ENCODE data around the gene IL4R. TPM values are rescaled to one million over a fixed set of nuclear protein-coding genes. Genes with fewer than 3 reads are reported as not detected.
"Not testable (repeated sequence)": the region's sequence is repeated elsewhere in the genome, so short reads cannot be mapped to it uniquely, and the experiment has no call there.

The IL4R gene
- total RNA-seq, 1 donor from 2014 or later = 7.8 TPM

- H3K36me3 ChIP-seq (ENCODE audit: control insufficient read depth in 3 of 3, insufficient read depth in 3 of 3, low read length in 3 of 3) = no peaks in the 10 kb centered on the region
- no peak overlapping the region for H3K4me3 ChIP-seq (ENCODE audit: low read length in 3 of 3)
- peak overlapping the region; percentile 85 for H3K27ac ChIP-seq (ENCODE audit: low read depth, low read length)
- peak overlapping the region in 2 of 3 donors; percentile 5 to 57 for H3K9ac ChIP-seq (ENCODE audit: low read depth in 1 of 3, low read length in 3 of 3)
- H3K9me3 ChIP-seq (ENCODE audit: control insufficient read depth in 3 of 3, low read length in 3 of 3) = no peaks in the 10 kb centered on the region
- no peaks in the 10 kb centered on the region for H3K27me3 ChIP-seq (ENCODE audit: control insufficient read depth in 3 of 3, insufficient read depth in 3 of 3, low read length in 3 of 3)
- H3K4me1 ChIP-seq (ENCODE audit: control insufficient read depth in 3 of 3, insufficient read depth in 3 of 3, low read length in 3 of 3) = peaks cover 11 to 28% (median 26%) of the 10 kb centered on the region in 3 donors
Observed at GRCh38 chr16:27326738-27327585, 13.2 kb downstream of the IL4R start.

DNA sequence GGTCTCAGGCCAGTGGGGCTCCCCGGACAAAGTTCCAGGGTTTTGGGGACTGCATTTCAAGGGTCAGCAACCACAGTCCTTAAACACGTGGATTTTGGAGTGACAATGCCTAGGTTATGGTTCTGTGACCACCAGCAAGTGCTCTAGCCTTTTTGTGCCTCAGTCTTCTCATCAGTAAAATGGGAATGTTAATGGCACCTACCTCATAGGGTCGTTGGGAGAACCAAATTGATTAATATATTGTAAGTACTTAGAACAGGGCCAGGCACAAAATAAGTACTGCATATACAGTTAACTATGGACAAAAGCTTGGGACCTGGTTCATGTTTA is 13.8 kb downstream of the IL4R start:
- H3K9ac ChIP-seq (ENCODE audit: low read depth in 1 of 3, low read length in 3 of 3) = peak overlapping the region in 2 of 3 donors; percentile 5 to 57
- H3K27ac ChIP-seq (ENCODE audit: low read depth, low read length) = peak overlapping the region; percentile 85
- H3K27me3 ChIP-seq (ENCODE audit: control insufficient read depth in 3 of 3, insufficient read depth in 3 of 3, low read length in 3 of 3) = no peaks in the 10 kb centered on the region
- H3K36me3 ChIP-seq (ENCODE audit: control insufficient read depth in 3 of 3, insufficient read depth in 3 of 3, low read length in 3 of 3) = no peaks in the 10 kb centered on the region
- no peaks in the 10 kb centered on the region for H3K9me3 ChIP-seq (ENCODE audit: control insufficient read depth in 3 of 3, low read length in 3 of 3)
- peaks cover 11 to 28% (median 26%) of the 10 kb centered on the region in 3 donors for H3K4me1 ChIP-seq (ENCODE audit: control insufficient read depth in 3 of 3, insufficient read depth in 3 of 3, low read length in 3 of 3)
- H3K4me3 ChIP-seq (ENCODE audit: low read length in 3 of 3) = no peak overlapping the region

GRCh38 chr16:27328937-27329336 is 15.2 kb downstream of the IL4R start:
- H3K4me1 ChIP-seq (ENCODE audit: control insufficient read depth in 3 of 3, insufficient read depth in 3 of 3, low read length in 3 of 3) = peaks cover 11 to 26% (median 24%) of the 10 kb centered on the region in 3 donors

DNA sequence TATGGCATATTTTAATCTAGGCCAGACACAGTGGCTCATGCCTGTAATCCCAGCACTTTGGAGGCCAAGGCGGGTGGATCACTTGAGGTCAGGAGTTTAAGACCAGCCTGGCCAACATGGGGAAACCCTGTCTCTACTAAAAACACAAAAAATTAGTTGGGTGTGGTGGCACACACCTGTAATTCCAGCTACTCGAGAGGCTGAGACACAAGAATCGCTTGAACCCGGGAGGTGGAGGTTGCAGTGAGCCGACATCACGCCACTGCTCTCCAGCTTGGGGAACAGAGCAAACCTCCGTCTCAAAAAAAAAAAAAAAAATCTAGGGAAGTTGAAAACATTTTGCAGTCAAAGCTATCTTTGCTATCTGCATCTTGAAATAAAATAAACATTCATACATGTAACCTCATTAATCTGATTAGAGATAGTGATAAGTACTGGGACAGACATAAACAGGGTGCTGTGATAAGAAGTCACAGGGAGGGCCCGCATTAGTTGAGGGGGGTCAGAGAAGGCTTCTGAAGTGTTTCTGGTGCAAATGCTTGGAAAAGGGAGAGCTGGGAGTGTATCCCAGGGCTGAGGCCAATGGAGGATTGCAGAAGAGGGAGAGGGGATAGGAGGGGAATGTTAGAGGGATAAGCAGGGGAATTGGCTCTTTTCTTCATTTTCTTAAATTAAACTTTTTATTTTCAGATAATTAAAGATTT is 15.8 kb downstream of the IL4R start:
- H3K9ac ChIP-seq (ENCODE audit: low read depth in 1 of 3, low read length in 3 of 3); H3K4me3 ChIP-seq (ENCODE audit: low read length in 3 of 3); H3K9me3 ChIP-seq (ENCODE audit: control insufficient read depth in 3 of 3, low read length in 3 of 3); H3K27me3 ChIP-seq (ENCODE audit: control insufficient read depth in 3 of 3, insufficient read depth in 3 of 3, low read length in 3 of 3); H3K36me3 ChIP-seq (ENCODE audit: control insufficient read depth in 3 of 3, insufficient read depth in 3 of 3, low read length in 3 of 3): not testable (repeated sequence)
- Histone ChIP-seq H3K27ac (ENCODE audit: low read depth, low read length) (peak overlapping the region; percentile 86), H3K4me1 (ENCODE audit: control insufficient read depth in 3 of 3, insufficient read depth in 3 of 3, low read length in 3 of 3) (peaks cover 11 to 26% (median 23%) of the 10 kb centered on the region in 3 donors)

More at GRCh38 chr16:27328937-27329336, 15.2 kb downstream of the IL4R start:
- H3K9me3 ChIP-seq (ENCODE audit: control insufficient read depth in 3 of 3, low read length in 3 of 3) = no peaks in the 10 kb centered on the region
- H3K9ac ChIP-seq (ENCODE audit: low read depth in 1 of 3, low read length in 3 of 3) = no peak overlapping the region
- peaks cover 0 to 3% (median 0%) of the 10 kb centered on the region in 3 donors for H3K36me3 ChIP-seq (ENCODE audit: control insufficient read depth in 3 of 3, insufficient read depth in 3 of 3, low read length in 3 of 3)
- H3K27me3 ChIP-seq (ENCODE audit: control insufficient read depth in 3 of 3, insufficient read depth in 3 of 3, low read length in 3 of 3) = no peaks in the 10 kb centered on the region
- peak overlapping the region; percentile 86 for H3K27ac ChIP-seq (ENCODE audit: low read depth, low read length)
- no peak overlapping the region for H3K4me3 ChIP-seq (ENCODE audit: low read length in 3 of 3)

GRCh38 chr16:27330542-27330941 is 16.8 kb downstream of the IL4R start:
- H3K36me3 ChIP-seq (ENCODE audit: control insufficient read depth in 3 of 3, insufficient read depth in 3 of 3, low read length in 3 of 3) = peaks cover 3 to 5% (median 5%) of the 10 kb centered on the region in 3 donors
- no peak overlapping the region for H3K9ac ChIP-seq (ENCODE audit: low read depth in 1 of 3, low read length in 3 of 3)
- peak overlapping the region; percentile 86 for H3K27ac ChIP-seq (ENCODE audit: low read depth, low read length)
- no peak overlapping the region for H3K4me3 ChIP-seq (ENCODE audit: low read length in 3 of 3)
- no peaks in the 10 kb centered on the region for H3K9me3 ChIP-seq (ENCODE audit: control insufficient read depth in 3 of 3, low read length in 3 of 3)
- peaks cover 11 to 24% (median 21%) of the 10 kb centered on the region in 3 donors for H3K4me1 ChIP-seq (ENCODE audit: control insufficient read depth in 3 of 3, insufficient read depth in 3 of 3, low read length in 3 of 3)
- no peaks in the 10 kb centered on the region for H3K27me3 ChIP-seq (ENCODE audit: control insufficient read depth in 3 of 3, insufficient read depth in 3 of 3, low read length in 3 of 3)

DNA sequence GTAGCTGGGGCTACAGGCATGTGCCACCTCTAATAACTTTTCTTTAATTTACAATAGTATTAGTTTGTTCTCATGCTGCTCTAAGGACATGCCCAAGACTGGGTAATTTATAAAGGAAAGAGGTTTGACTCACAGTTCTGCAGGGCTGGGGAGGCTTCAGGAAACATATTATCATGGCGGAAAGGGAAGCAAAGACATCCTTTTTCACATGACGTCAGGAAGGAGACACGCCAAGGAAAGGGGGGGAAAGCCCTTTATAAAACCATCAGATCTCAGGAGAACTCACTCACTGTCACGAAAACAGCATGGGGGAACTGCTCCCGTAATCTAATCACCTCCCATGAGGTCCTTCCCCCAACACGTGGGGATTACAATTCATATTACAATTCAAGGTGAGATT is 18.3 kb downstream of the IL4R start:
- peaks cover 7 to 17% (median 14%) of the 10 kb centered on the region in 3 donors for H3K4me1 ChIP-seq (ENCODE audit: control insufficient read depth in 3 of 3, insufficient read depth in 3 of 3, low read length in 3 of 3)
- H3K36me3 ChIP-seq (ENCODE audit: control insufficient read depth in 3 of 3, insufficient read depth in 3 of 3, low read length in 3 of 3) = peaks cover 3 to 7% (median 5%) of the 10 kb centered on the region in 3 donors
- no peaks in the 10 kb centered on the region for H3K9me3 ChIP-seq (ENCODE audit: control insufficient read depth in 3 of 3, low read length in 3 of 3)
- H3K27me3 ChIP-seq (ENCODE audit: control insufficient read depth in 3 of 3, insufficient read depth in 3 of 3, low read length in 3 of 3) = no peaks in the 10 kb centered on the region
- H3K4me3 ChIP-seq (ENCODE audit: low read length in 3 of 3) = no peak overlapping the region
- no peak overlapping the region for H3K9ac ChIP-seq (ENCODE audit: low read depth in 1 of 3, low read length in 3 of 3)
- no peak overlapping the region for H3K27ac ChIP-seq (ENCODE audit: low read depth, low read length)

DNA sequence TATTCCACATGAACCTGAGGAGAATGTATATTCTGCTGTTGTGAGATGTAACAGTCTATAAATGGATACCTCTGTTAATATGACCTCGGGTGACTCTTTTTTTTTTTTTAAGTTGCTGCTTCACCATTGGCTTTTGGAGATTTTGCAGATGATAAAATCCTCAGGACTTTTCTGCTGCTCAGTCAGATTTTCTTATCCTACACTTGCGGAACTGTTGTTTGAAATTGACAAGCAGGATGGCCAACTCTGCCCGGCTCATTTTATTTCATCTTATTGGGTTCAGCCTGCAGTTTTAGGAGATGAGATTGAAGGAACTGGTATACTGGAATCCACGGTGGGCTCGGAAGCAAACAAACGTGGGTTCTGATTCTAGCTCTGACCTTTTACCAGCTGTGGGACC is 19.3 kb downstream of the IL4R start:
- Histone ChIP-seq H3K27ac (ENCODE audit: low read depth, low read length) (no peak overlapping the region), H3K9ac (ENCODE audit: low read depth in 1 of 3, low read length in 3 of 3) (no peak overlapping the region), H3K4me1 (ENCODE audit: control insufficient read depth in 3 of 3, insufficient read depth in 3 of 3, low read length in 3 of 3) (peaks cover 4 to 11% (median 8%) of the 10 kb centered on the region in 3 donors), H3K27me3 (ENCODE audit: control insufficient read depth in 3 of 3, insufficient read depth in 3 of 3, low read length in 3 of 3) (no peaks in the 10 kb centered on the region), H3K36me3 (ENCODE audit: control insufficient read depth in 3 of 3, insufficient read depth in 3 of 3, low read length in 3 of 3) (peaks cover 3 to 7% (median 5%) of the 10 kb centered on the region in 3 donors), H3K9me3 (ENCODE audit: control insufficient read depth in 3 of 3, low read length in 3 of 3) (no peaks in the 10 kb centered on the region), H3K4me3 (ENCODE audit: low read length in 3 of 3) (no peak overlapping the region)

DNA sequence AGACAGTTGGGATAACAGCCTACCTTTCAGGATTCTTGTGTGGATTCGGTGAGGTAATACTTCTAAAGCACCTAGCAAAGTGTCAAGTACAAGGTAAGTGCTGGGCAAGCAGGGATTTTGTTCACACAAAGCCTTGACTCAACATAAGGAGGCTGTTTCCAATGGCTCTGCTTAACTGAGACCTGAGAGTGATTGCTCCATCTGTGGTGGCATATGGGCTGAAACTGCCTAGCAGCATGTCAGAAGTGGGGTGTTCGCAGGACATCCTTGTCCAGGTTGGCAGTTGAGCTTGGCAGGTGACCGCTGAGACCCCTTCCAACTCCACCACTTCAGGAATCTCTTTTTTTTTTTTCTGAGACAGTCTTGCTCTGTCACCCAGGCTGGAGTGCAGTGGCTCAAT is 19.8 kb downstream of the IL4R start:
- Histone ChIP-seq H3K27me3 (ENCODE audit: control insufficient read depth in 3 of 3, insufficient read depth in 3 of 3, low read length in 3 of 3) (no peaks in the 10 kb centered on the region), H3K9ac (ENCODE audit: low read depth in 1 of 3, low read length in 3 of 3) (no peak overlapping the region), H3K9me3 (ENCODE audit: control insufficient read depth in 3 of 3, low read length in 3 of 3) (no peaks in the 10 kb centered on the region), H3K4me3 (ENCODE audit: low read length in 3 of 3) (no peak overlapping the region), H3K4me1 (ENCODE audit: control insufficient read depth in 3 of 3, insufficient read depth in 3 of 3, low read length in 3 of 3) (peaks cover 4 to 11% (median 8%) of the 10 kb centered on the region in 3 donors), H3K36me3 (ENCODE audit: control insufficient read depth in 3 of 3, insufficient read depth in 3 of 3, low read length in 3 of 3) (peaks cover 3 to 8% (median 5%) of the 10 kb centered on the region in 3 donors), H3K27ac (ENCODE audit: low read depth, low read length) (no peak overlapping the region)

DNA sequence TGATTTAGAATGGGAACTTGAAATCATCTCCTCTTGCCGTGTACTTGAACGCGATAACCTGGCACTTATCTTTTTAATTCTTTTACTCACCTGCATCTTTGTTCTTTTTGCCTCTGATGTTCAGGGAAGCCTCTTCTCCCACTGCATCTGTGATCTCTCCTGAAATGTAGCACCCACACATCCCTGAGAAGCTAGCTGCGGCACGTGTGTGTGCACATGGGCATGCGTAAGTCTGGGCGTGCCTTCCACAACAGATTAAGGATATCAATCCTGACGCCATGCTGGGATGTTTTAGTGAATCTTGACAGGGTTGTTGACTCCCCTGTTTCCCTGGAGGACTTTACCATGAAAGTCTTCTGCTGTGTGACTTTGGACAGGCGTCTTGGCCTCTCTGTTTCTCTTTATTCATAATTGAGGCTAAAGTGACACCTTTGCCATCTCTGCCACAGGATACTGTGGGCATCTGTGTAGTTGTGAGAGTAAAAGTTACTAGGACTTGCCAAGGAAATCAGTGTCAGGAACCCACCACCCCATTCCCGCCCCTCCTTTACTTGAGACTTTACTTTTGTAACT is 20.5 kb downstream of the IL4R start:
- no peak overlapping the region for H3K9ac ChIP-seq (ENCODE audit: low read depth in 1 of 3, low read length in 3 of 3)
- H3K4me1 ChIP-seq (ENCODE audit: control insufficient read depth in 3 of 3, insufficient read depth in 3 of 3, low read length in 3 of 3) = peaks cover 4 to 11% (median 8%) of the 10 kb centered on the region in 3 donors
- H3K9me3 ChIP-seq (ENCODE audit: control insufficient read depth in 3 of 3, low read length in 3 of 3) = no peaks in the 10 kb centered on the region
- no peak overlapping the region for H3K4me3 ChIP-seq (ENCODE audit: low read length in 3 of 3)
- H3K27ac ChIP-seq (ENCODE audit: low read depth, low read length) = no peak overlapping the region
- no peaks in the 10 kb centered on the region for H3K27me3 ChIP-seq (ENCODE audit: control insufficient read depth in 3 of 3, insufficient read depth in 3 of 3, low read length in 3 of 3)
- H3K36me3 ChIP-seq (ENCODE audit: control insufficient read depth in 3 of 3, insufficient read depth in 3 of 3, low read length in 3 of 3) = peaks cover 3 to 8% (median 5%) of the 10 kb centered on the region in 3 donors
